GM12878 (cell line): ENCODE data around the gene PIPOX. TPM values are rescaled to one million over a fixed set of nuclear protein-coding genes. Genes with fewer than 3 reads are reported as not detected.
A peak's percentile ranks its signal among the peaks of the same experiment; 100 is the strongest.

Source experiments
- ATAC-seq: fragments of 200-7000 bp; cut with Tn5 transposase; 3 replicates; pipeline ENCODE4 v1.9.1; 2020; ENCODE audit warnings: mild to moderate bottlenecking, moderate library complexity
- Bru-seq: library from RNA; stranded (reverse); fragments of 400-500 nt; gene quantifications from one replicate; lab custom pipeline; 2021; lab: Mats Ljungman, UMichigan
- BruChase-seq, 2 experiments: library from RNA; stranded (reverse); fragments of 400-500 nt; gene quantifications; one replicate each; lab custom pipeline; 2021; lab: Mats Ljungman, UMichigan
- BruUV-seq: library from RNA; stranded (reverse); fragments of 400-500 nt; replicated peaks from 2 replicates; lab custom pipeline; 2021; lab: Mats Ljungman, UMichigan
- CTCF ChIA-PET: fragments of 300-600 bp; sonication (Branson Sonifier 250); formaldehyde crosslinking; extraction: SDS; loops from one replicate; lab custom pipeline; 2021; ENCODE audit warnings: inconsistent platforms; lab: Yijun Ruan, JAX
- POLR2A ChIA-PET: fragments of 350-600 bp; formaldehyde crosslinking; extraction: SDS; loops from one replicate; lab custom pipeline; 2021; ENCODE audit warnings: inconsistent platforms; lab: Charles Lee
- RAD21 ChIA-PET: fragments of 300-600 bp; sonication (Branson Sonifier 250); formaldehyde crosslinking; loops from one replicate; lab custom pipeline; 2023; ENCODE audit warnings: antibody characterized with exemption; ENCODE audit not compliant: unreplicated experiment; lab: Charles Lee
- SMC1A ChIA-PET: fragments of 300-600 bp; sonication (Branson Sonifier 250); formaldehyde crosslinking; loops from one replicate; lab custom pipeline; 2023; ENCODE audit not compliant: unreplicated experiment, uncharacterized antibody; lab: Charles Lee
- DNase-seq: peaks from one replicate; pipeline ENCODE4 v3.0.0-alpha.2; 2011; ENCODE audit warnings: low read depth, low spot score
- FAIRE-seq: peaks from 3 replicates; lab custom pipeline; 2011; peaks lifted over from hg19 to GRCh38; lab: Jason Lieb, UNC
- H2AFZ ChIP-seq: 2 replicates; pipeline ENCODE4 v1.6.0; 2011; ENCODE audit warnings: low read depth, low read length, control low read depth; ENCODE audit not compliant: control insufficient read depth
- H3K27ac ChIP-seq: 2 replicates; pipeline ENCODE4 v1.5.1; 2011; ENCODE audit warnings: control low read depth; ENCODE audit not compliant: control insufficient read depth, insufficient read depth
- H3K27me3 ChIP-seq, 2 experiments: replicated peaks in 1 of 2; 2 replicates each; pipeline versions ENCODE4 v1.6.0 to v1.6.1; 2011; ENCODE audit warnings: low read length in 1 of 2; ENCODE audit not compliant: control insufficient read depth in 2 of 2, insufficient read depth in 2 of 2
- H3K36me3 ChIP-seq, 2 experiments: 2 replicates each; pipeline ENCODE4 v1.5.1; 2011; ENCODE audit warnings: low read length in 1 of 2; ENCODE audit not compliant: control insufficient read depth in 2 of 2, insufficient read depth in 2 of 2
- H3K4me1 ChIP-seq: 2 replicates; pipeline ENCODE4 v1.6.1; 2011; ENCODE audit warnings: mild to moderate bottlenecking, low read length, moderate library complexity, mixed read lengths; ENCODE audit not compliant: control insufficient read depth, insufficient read depth
- H3K4me2 ChIP-seq: 2 replicates; pipeline ENCODE4 v1.6.0; 2011; ENCODE audit warnings: control low read depth; ENCODE audit not compliant: control insufficient read depth, insufficient read depth
- H3K4me3 ChIP-seq: fragments of 200-600 bp; sonication (generic); 2 replicates; pipeline ENCODE4 v1.5.1; 2016
- H3K79me2 ChIP-seq: 2 replicates; pipeline ENCODE4 v1.6.0; 2011; ENCODE audit warnings: low read length; ENCODE audit not compliant: control insufficient read depth, insufficient read depth
- H3K9ac ChIP-seq: 2 replicates; pipeline ENCODE4 v1.8.0; 2011; ENCODE audit warnings: low read length, control low read depth, mixed read lengths; ENCODE audit not compliant: control insufficient read depth, insufficient read depth
- H3K9me3 ChIP-seq: replicated peaks from 3 replicates; pipeline ENCODE4 v1.5.1; 2011; ENCODE audit warnings: mild to moderate bottlenecking, low read length; ENCODE audit not compliant: control insufficient read depth, insufficient read depth
- H4K20me1 ChIP-seq: 2 replicates; pipeline ENCODE4 v1.6.0; 2011; ENCODE audit not compliant: control insufficient read depth, insufficient read depth
- BCLAF1 ChIP-seq: fragments of 450-650 bp; IDR thresholded peaks from 2 replicates; pipeline ENCODE4 v1.6.1; 2017; ENCODE audit warnings: antibody characterized with exemption, mild to moderate bottlenecking, moderate library complexity
- LARP7 ChIP-seq: fragments of 450-650 bp; IDR thresholded peaks from 2 replicates; pipeline ENCODE4 v1.6.1; 2017; ENCODE audit warnings: mild to moderate bottlenecking
- NFYB ChIP-seq: IDR thresholded peaks from 2 replicates; pipeline ENCODE4 v1.6.1; 2011; ENCODE audit warnings: low read depth, mild to moderate bottlenecking, low read length, improper control_type of control experiment, moderate library complexity; ENCODE audit not compliant: insufficient read depth
- NR2F1 ChIP-seq: fragments of 450-650 bp; conservative IDR thresholded peaks from 2 replicates; pipeline ENCODE4 v1.6.1; 2017; ENCODE audit warnings: mild to moderate bottlenecking
- PAX5 ChIP-seq: IDR thresholded peaks from 2 replicates; pipeline ENCODE4 v1.6.1; 2011; ENCODE audit warnings: low read depth, low read length, borderline replicate concordance
- RUNX3 ChIP-seq: IDR thresholded peaks from 2 replicates; pipeline ENCODE4 v1.6.1; 2012; ENCODE audit warnings: low read length, inconsistent platforms
- SIN3A ChIP-seq: IDR thresholded peaks from 2 replicates; pipeline ENCODE4 v1.6.1; 2012; ENCODE audit warnings: low read depth, low read length, improper control_type of control experiment
- SMAD1 ChIP-seq: fragments of 450-650 bp; IDR thresholded peaks from 2 replicates; pipeline ENCODE4 v1.6.1; 2018; ENCODE audit warnings: mild to moderate bottlenecking, low read depth; ENCODE audit not compliant: partially characterized antibody
- WGBS: methylation state at CpG from one replicate; pipeline ENCODE4 v1.1.6; 2016; ENCODE audit warnings: low lambda C conversion rate; ENCODE audit not compliant: insufficient replicate concordance, insufficient coverage; ENCODE audit errors: missing lambda C conversion rate; 5-methylcytosine and 5-hydroxymethylcytosine counted together
- in situ Hi-C: fragments of 300-500 bp; cut with MboI; formaldehyde crosslinking; loops from 9 replicates; pipeline ENCODE4 v1.14.3; 2018; ENCODE audit warnings: mixed read lengths
- intact Hi-C: fragments of 100-400 bp; cut with micrococcal nuclease; formaldehyde crosslinking; loops from one replicate; pipeline ENCODE4 v1.14.2; 2022; ENCODE audit not compliant: unreplicated experiment
- long read RNA-seq, 2 experiments: library from polyadenylated mRNA; unstranded; transcript quantifications; one replicate each; pipeline ENCODE4 v2.0.0, GENCODE V29; 2019 to 2020
- polyA minus RNA-seq, 3 experiments: library from RNA; depleted of rRNA, polyadenylated mRNA; stranded (reverse); fragments of >200 nt; gene quantifications; 2 replicates each; pipeline ENCODE4 v1.2.3, GENCODE V29; 2011
- polyA plus RNA-seq, 11 experiments: library from polyadenylated mRNA; depleted of rRNA in 4 of 11; unstranded in 6 of 11; stranded (reverse) in 5 of 11; fragments of >200 nt; fragmentation: Nextera tagmentation in 4 of 11; fragmentation: Illumina TruSeq in 1 of 11; extraction: Ambion mirVana in 4 of 11; extraction: Trizol in 1 of 11; gene quantifications; 1 replicate in 1 of 11; 2 replicates in 10 of 11; pipeline versions ENCODE4 v1.2.1 to v1.2.3, GENCODE V29; 2011 to 2016; ENCODE audit warnings: inconsistent platforms in 2 of 11, missing spikeins in 2 of 11, low read depth in 1 of 11
- total RNA-seq, 4 experiments: library from RNA; depleted of rRNA in 3 of 4; stranded (reverse); fragments of >200 nt in 3 of 4; fragmentation: Illumina TruSeq in 1 of 4; extraction: Trizol in 1 of 4; gene quantifications; 2 replicates each; pipeline versions ENCODE4 v1.2.1 to v1.2.3, GENCODE V29; 2013 to 2021
- TF ChIP-seq, protein P1 (sequence below), 3 experiments: IDR thresholded peaks in 2 of 3; conservative IDR thresholded peaks in 1 of 3; 2 replicates each; pipeline ENCODE4 v1.5.1; 2011; ENCODE audit warnings: low read depth in 3 of 3, low read length in 3 of 3, mild to moderate bottlenecking in 3 of 3, control low read depth in 2 of 3, moderate library complexity in 2 of 3, inconsistent platforms in 1 of 3, mixed read lengths in 1 of 3; ENCODE audit not compliant: control insufficient read depth in 2 of 3, insufficient read depth in 1 of 3; ENCODE audit errors: extremely low read depth in 1 of 3
- TF ChIP-seq, protein P2 (sequence below): fragments of 450-650 bp; IDR thresholded peaks from 2 replicates; pipeline ENCODE4 v1.6.1; 2014; ENCODE audit warnings: mild to moderate bottlenecking

Gene PIPOX, protein sequence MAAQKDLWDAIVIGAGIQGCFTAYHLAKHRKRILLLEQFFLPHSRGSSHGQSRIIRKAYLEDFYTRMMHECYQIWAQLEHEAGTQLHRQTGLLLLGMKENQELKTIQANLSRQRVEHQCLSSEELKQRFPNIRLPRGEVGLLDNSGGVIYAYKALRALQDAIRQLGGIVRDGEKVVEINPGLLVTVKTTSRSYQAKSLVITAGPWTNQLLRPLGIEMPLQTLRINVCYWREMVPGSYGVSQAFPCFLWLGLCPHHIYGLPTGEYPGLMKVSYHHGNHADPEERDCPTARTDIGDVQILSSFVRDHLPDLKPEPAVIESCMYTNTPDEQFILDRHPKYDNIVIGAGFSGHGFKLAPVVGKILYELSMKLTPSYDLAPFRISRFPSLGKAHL
- total RNA-seq (2013; cell fraction: nucleolus; rRNA removed), result 15.5 and 15.7 TPM in 2 replicates
- total RNA-seq (2014; rRNA removed), result 0.56 and 1.1 TPM in 2 replicates
- total RNA-seq (2014; rRNA removed; fragmentation: Illumina TruSeq; extraction: Trizol), result 0.67 and 0.83 TPM in 2 replicates
- total RNA-seq (2021), result 1.1 and 1.7 TPM in 2 replicates
- 1.0 TPM for polyA plus RNA-seq (2011; ENCODE audit: low read depth)
- 1.3 and 1.4 TPM in 2 replicates for polyA plus RNA-seq (2011; rRNA removed)
- polyA plus RNA-seq (2011; cell fraction: cytosol; rRNA removed), result 1.0 and 1.3 TPM in 2 replicates
- polyA plus RNA-seq (2011; cell fraction: nucleus; rRNA removed), result 2.1 and 2.2 TPM in 2 replicates
- 0.79 and 0.83 TPM in 2 replicates for polyA plus RNA-seq (2012)
- 0.22 and 1.3 TPM in 2 replicates for polyA plus RNA-seq (2014; fragmentation: Illumina TruSeq; extraction: Trizol)
- under 1 TPM in 1 of 2 experiments, not detected in 1; 0.26 TPM for polyA plus RNA-seq (2014; fragmentation: Nextera tagmentation; extraction: Ambion mirVana)
- 0.32 and 0.65 TPM in 2 replicates for polyA plus RNA-seq (2014; rRNA removed)
- under 1 TPM; 0.30 to 0.48 TPM for polyA plus RNA-seq (2016; fragmentation: Nextera tagmentation; extraction: Ambion mirVana)
- polyA minus RNA-seq (2011; rRNA and poly(A)+ RNA removed), result 12.4 and 14.3 TPM in 2 replicates
- 1.6 and 2.5 TPM in 2 replicates for polyA minus RNA-seq (2011; cell fraction: cytosol; rRNA and poly(A)+ RNA removed)
- polyA minus RNA-seq (2011; cell fraction: nucleus; rRNA and poly(A)+ RNA removed), result 13.1 and 18.4 TPM in 2 replicates
- Bru-seq, nascent RNA, result percentile 37 among the genes with signal in this experiment
- percentile 43 among the genes with signal in this experiment for BruChase-seq, experiment 1, labeled RNA remaining after a 6-hour chase
- BruChase-seq, experiment 2, labeled RNA remaining after a 2-hour chase, result percentile 38 among the genes with signal in this experiment
- long read RNA-seq, experiment 1, result 0 reads
- long read RNA-seq, experiment 2, partial matches to known transcripts, result 0 of 1 reads
- long read RNA-seq, experiment 2, other reads (novel, unspliced or antisense), result 0 of 1 reads

GRCh38 chr17:29042679-29043538, at the start of gene PIPOX:
PIPOX (plus strand) TSS chr17:29043141; CDS start chr17:29043226, 85 bp downstream.
- Histone ChIP-seq H2AFZ (no peak within 1 kb of the TSS), H3K36me3 (no peaks in the 10 kb centered on the region), H3K4me3 (no peak within 1 kb of the TSS), H3K4me2 (peak within 1 kb of the TSS; percentile 49), H3K9me3 (no peaks in the 10 kb centered on the region), H3K79me2 (no peaks in the 10 kb centered on the region), H3K4me1 (peaks cover 13% of the 10 kb centered on the region), H3K9ac (no peak within 1 kb of the TSS), H3K27me3 (no peaks in the 10 kb centered on the region; a peak in 1 of 4 replicates), H4K20me1 (no peaks in the 10 kb centered on the region), H3K27ac (no peak within 1 kb of the TSS)
- CTCF ChIA-PET, result interaction anchor here (1.1 kb wide), 1 partner anchor 74 kb away, joined by 3 read pairs; no protein-coding TSS in a partner anchor
- BruUV-seq, result no TSS peak
- in situ Hi-C loops (no loop called here), intact Hi-C loops (no loop called here)
- SMC1A ChIA-PET, result interaction anchor here (1.1 kb wide), 1 partner anchor 78 kb away, joined by 4 read pairs; no protein-coding TSS in a partner anchor
- POLR2A ChIA-PET, result no interaction called here
- RAD21 ChIA-PET, result interaction anchor here (0.5 to 1.5 kb wide), 2 partner anchors 77 to 305 kb away, joined by 3 to 5 read pairs; no protein-coding TSS in a partner anchor
- 31% methylated on average over 10 of the region's 13 CpGs for WGBS
- FAIRE-seq (no peak), ATAC-seq (peak; percentile 92), DNase-seq (peak; percentile 30)
- TF ChIP-seq RUNX3 (0 out of 2 replicates have a peak, but pooled peaks have one; percentile 18), BCLAF1 (no peak), NR2F1 (0 out of 2 replicates have a peak, but pooled peaks have one; percentile 11), PAX5 (0 out of 2 replicates have a peak, but pooled peaks have one; percentile 24), SMAD1 (peak; percentile 91), NFYB (no peak), SIN3A (no peak), LARP7 (0 out of 2 replicates have a peak, but pooled peaks have one; percentile 30)
- TF ChIP-seq, protein P1, sequence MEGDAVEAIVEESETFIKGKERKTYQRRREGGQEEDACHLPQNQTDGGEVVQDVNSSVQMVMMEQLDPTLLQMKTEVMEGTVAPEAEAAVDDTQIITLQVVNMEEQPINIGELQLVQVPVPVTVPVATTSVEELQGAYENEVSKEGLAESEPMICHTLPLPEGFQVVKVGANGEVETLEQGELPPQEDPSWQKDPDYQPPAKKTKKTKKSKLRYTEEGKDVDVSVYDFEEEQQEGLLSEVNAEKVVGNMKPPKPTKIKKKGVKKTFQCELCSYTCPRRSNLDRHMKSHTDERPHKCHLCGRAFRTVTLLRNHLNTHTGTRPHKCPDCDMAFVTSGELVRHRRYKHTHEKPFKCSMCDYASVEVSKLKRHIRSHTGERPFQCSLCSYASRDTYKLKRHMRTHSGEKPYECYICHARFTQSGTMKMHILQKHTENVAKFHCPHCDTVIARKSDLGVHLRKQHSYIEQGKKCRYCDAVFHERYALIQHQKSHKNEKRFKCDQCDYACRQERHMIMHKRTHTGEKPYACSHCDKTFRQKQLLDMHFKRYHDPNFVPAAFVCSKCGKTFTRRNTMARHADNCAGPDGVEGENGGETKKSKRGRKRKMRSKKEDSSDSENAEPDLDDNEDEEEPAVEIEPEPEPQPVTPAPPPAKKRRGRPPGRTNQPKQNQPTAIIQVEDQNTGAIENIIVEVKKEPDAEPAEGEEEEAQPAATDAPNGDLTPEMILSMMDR (IDR thresholded peaks at IDR 0.05 in 2 of 3, conservative IDR thresholded peaks at IDR 0.05 in 1 of 3; ENCODE audit: control insufficient read depth in 2 of 3, extremely low read depth in 1 of 3, insufficient read depth in 1 of 3, low read depth in 3 of 3, low read length in 3 of 3), result 0 out of 6 replicates have a peak, but pooled peaks of 1 of the 3 experiments have one; percentile 6
- TF ChIP-seq, protein P2, sequence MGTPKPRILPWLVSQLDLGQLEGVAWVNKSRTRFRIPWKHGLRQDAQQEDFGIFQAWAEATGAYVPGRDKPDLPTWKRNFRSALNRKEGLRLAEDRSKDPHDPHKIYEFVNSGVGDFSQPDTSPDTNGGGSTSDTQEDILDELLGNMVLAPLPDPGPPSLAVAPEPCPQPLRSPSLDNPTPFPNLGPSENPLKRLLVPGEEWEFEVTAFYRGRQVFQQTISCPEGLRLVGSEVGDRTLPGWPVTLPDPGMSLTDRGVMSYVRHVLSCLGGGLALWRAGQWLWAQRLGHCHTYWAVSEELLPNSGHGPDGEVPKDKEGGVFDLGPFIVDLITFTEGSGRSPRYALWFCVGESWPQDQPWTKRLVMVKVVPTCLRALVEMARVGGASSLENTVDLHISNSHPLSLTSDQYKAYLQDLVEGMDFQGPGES, result no peak
